ENCODE measurements around the gene KHDRBS1.

DNA sequence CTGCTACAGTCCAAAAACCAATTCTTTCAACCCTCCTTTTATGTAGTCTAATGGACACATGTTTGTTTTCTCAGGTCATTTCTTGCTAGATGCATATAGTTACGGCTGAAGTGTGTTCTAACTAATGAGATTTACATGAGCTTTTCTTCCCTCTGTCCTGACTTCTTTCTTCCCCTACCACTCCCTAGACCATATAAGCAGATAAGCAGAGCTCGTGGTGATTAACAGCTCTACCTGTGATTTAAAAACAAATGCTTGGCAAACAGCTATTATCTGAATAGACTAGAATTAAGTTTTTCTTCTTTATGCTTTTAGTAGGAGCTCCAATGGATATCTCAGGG lies 18.6 kb downstream of the KHDRBS1 start:
- TF ChIP-seq CTCF (IDR thresholded peaks at IDR 0.05) = no peak
- no peak for TF ChIP-seq EP300 (IDR thresholded peaks at IDR 0.05)
- TF ChIP-seq POLR2AphosphoS5 (IDR thresholded peaks at IDR 0.05) = no peak
- TF ChIP-seq POLR2A (IDR thresholded peaks at IDR 0.05) = no peak
